HG03064 (cell line): ENCODE measurements around the gene PANK4.
"Not testable (repeated sequence)": the region's sequence is repeated elsewhere in the genome, so short reads cannot be mapped to it uniquely, and the experiment has no call there.

Source experiments
- ATAC-seq: cut with Tn5 transposase; IDR thresholded peaks from one replicate; pipeline ENCODE4 v1.9.1; 2021; ENCODE audit warnings: low read depth; ENCODE audit not compliant: unreplicated experiment

Gene PANK4

DNA sequence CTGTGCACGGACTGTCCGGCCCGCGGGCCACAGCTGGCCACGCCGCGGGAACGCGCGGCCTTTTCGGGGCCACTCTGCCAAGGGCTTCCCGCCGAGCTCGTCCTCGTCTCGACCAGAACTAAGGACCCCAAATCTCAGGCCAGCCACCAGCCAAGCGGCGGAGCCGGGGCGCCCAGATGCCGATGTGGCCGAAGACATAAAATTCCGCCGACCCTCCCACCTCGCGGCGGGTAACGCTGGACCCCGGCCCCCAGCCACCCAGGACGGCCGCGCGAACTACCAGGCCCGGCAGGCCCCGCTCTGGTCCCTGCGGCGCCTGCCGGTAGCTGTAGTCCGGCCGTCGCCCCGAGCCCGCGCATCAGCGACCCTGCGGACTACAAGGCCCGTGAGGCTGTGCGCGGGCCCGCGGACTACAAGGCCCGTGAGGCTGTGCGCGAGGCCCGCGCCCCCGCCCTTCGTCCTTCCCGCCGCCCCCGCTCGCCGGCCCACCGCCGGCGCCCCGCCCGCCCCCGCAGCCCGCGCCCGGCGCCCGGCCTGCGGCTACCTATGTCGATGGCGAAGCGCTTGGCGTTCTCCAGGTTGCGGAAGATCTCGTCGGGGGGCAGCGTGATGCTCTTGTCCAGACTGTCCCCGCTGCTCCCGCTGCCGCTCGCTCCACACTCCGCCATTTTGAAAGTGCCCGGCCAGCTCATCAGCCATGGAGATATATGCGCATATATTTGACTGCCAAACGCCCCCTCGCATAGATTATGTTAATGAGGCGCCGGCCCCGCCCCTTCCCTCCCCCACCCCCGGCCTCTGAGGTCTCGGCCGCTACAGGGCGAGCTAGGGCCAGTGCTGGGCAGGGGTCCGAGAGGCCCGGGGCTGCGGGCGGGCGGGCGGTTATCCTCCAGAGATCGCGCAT is at the start of gene PANK4:
TSS of gene PANK4 (minus strand) at position 677 of the 904 bp plus-strand sequence. CDS start at position 668, 9 bp downstream.
- ATAC-seq = peak; percentile 80

DNA sequence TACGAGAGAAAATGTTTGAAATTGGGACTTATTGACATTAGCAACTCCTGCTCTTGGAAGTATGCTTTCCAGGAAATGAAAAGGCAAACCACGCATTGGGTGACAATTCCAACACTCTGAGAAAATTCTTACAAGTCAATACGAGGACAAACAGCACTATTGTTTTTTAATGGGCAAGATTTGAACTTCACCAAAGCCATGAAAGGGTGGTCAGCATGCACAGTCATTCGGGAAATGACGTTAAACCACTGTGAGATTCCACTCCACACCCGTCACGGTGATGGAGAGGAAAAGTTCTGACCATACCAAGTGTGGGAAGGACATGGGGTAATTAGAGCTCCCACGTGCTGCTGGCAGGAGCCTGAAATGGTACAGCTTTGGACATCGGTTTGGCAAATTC is 48.0 kb upstream of the PANK4 start:
- ATAC-seq = no peak

DNA sequence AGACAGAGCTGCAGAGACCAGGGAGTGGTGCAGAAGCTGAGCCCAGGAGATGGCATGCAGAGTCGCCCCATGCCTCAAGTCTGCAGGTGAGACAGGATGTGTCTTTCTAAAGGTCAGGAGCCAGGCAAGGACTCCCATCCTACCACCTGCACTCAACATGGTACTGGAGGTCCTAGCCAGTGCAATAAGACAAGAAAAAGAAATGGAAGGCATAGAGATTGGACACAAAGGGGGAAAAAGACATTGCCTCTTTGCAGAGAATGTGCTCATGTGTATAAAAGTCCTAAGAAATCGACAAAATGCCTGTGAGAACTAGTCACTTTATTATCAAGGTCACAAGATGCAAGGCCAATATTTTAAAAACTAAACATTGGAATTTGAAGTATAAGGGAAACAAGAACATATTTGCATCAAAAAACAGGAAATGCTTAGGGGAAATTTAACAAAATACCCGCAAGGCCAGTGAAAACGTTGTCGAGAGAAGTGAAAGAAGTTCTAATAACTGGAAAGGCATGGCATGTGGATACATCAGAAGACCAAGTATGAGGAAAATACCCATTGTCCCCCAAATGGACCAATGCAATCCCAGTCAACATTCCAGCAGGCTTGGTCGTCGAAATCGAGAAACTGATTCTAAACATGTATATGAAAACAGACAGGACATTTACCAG is 47.0 kb upstream of the PANK4 start:
- no peak for ATAC-seq

DNA sequence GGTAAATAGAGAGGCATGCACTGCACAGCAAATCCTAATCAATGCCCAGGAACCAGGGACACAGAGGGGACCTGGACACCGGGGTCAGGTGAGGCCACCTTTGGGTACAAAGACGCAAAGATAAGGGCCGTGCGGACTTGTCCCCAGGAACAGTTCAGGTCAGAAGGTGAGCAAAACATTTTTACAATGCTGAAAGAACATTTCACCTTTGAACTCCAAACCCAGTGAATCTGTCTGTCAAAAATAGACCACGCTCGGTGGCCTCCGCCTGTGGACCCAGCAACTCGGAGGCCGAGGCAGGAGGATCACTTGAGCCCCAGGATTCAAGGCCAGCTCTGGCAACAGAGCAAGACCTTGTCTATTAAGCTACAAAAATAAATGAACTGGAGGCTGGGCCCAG is 45.0 kb upstream of the PANK4 start:
- no peak for ATAC-seq

DNA sequence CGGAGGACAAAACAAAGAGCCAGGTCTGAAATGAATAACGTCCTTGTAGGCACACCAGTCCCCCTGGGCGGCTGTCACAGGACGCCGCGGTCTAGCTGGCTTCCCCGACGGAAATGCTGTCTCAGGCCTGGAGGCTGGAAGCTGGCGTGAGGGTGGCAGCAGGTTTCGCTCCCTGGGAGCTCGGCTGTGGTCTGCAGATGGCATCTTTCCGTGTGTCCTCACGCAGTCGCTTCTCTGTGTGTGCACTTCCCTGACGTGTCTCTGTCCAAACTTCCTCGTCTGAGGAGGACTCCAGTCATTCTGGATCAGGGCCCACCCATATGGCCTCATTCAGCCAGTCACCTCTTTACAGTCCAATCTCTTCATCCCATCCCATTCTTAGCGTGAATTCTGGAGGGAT is 43.9 kb upstream of the PANK4 start:
- no peak for ATAC-seq

DNA sequence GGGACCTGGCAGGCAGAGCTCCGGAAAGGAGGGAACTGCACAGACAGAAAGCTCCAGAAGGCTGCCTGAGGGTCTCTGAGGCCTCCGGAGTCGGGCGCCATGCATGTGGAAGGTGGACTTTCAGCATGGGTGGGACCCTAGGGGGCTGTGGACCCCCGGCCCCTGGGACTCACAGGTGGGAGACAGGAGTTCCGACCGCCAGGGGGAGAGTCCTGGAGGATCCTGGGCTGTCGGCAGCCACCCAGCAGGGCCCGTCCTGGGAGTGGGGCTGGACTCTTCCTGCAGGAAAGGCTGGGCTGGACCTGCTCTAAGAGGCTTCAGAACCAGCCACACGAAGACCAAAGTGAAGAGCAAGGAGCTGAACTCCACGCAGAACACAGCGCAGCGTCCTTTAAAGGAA is 43.3 kb upstream of the PANK4 start:
- ATAC-seq = not testable (repeated sequence)

DNA sequence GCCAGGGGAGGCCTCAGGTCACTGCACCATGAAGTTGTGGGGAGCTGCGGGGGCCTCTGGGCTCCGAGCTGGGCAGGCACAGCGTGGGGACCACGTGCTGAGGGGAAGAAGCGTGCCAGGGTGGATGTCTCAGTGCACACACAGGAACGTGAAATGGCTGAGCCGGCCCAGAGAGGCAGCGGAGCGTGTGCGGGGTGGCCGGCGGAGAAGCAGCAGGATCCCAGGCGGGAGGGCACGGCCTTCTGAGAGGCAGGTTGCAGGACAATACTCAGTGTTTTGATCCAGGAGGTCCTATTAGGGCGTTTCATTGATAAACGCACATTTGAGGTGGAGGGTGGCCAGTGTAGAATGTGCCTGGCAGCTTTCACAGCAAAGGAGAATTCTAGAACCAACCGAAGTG is 42.7 kb upstream of the PANK4 start:
- ATAC-seq = no peak

DNA sequence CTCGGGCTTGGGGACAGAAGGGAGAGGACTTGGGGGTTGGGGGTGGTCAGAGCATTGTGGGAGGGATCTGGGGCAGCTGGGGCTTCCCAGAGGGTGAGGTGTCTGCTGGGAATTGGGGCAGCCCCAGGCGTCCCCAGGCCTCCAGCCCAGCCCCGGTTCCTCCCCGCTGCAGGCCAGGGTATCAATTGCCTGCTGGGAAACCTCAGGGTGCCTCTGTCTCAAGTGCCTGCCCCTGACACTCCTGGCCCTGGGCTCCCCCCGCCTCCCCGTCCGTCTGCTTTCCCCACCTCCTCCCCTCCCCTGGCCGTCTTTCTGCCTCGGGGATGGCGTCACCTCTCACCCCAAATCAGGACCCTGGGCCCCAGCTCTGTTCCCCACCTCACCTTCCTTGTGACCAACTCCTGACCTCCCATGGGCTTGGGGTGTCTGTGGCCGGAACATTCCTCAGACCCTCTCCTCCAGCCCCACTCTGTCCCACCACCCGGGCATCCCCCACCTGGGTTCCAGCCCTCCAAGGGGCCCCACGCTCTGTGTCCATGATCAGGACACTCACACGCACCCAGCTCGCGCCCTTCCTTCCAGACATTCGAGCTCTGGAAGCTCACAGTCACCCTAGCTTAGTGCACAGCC is 41.9 kb upstream of the PANK4 start:
- not testable (repeated sequence) for ATAC-seq

DNA sequence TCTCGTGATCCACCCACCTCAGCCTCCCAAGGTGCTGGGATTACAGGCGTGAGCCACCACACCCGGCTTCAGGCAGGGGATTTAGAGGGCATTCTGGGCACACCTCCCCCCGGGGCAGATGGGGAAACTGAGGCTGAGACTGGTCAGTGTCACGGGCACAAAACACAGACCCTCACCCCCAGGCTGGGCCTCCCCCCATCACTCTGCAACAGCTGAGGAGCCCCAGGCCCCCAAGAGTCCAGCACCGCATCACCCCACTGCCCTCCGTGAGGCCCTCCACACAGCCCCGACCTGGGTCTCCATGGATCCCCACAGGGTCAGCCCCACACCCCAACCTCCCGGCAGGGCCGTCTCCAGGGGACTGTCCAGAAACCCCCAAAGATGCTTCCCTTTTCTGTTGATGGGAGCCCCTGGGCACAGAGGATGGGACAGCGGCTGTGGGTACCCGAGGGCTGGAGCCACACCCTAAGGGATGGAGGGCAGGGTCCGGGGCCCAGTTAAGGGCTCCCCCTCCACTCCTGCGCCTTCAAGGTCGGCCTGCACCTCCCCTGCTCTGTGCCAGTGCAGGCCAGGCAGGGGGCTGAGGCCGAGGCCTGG is 40.8 kb upstream of the PANK4 start:
- no peak for ATAC-seq

DNA sequence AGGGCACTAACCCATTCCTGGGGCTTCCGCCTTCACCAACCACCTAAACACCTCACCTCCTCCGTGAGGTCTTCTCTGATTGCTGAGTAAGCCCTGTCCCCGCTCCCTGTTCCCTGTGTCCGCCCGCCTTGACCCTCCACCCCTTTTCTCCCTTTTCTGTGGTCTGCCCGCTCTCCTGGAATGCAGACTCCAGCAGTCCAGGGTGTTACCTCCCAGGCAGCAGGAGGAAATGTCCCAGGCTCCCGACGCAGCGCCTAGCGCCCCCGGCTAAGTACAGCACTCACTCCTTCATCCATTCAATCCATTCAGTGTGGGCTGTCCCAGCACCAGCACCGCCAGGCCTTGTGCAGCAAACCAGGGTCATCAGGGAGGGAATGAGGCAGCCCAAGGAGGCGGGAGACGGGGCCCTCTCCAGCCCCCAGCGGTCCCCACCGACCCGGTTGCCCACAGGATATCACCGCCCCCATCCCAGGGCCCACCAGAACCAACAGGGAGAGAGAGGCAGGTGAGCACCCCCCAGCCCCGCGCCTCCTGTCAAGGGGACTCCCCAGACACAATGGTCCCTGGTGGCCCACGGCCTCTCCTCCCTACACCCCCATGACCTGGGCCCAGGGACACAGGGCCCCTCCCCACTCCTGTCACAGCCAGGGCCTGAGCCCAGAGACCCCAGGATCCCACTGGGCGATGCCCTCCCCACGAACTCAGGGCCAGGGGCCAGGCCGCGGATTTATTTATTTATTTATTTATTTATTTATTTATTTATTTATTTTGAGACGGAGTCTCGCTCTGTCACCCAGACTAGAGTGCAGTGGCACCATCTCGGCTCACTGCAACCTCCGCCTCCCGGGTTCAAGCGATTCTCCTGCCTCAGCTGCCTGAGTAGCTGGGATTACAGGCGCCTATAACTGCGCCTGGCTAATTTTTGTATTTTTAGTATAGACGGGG is 40.0 kb upstream of the PANK4 start:
- no peak for ATAC-seq

DNA sequence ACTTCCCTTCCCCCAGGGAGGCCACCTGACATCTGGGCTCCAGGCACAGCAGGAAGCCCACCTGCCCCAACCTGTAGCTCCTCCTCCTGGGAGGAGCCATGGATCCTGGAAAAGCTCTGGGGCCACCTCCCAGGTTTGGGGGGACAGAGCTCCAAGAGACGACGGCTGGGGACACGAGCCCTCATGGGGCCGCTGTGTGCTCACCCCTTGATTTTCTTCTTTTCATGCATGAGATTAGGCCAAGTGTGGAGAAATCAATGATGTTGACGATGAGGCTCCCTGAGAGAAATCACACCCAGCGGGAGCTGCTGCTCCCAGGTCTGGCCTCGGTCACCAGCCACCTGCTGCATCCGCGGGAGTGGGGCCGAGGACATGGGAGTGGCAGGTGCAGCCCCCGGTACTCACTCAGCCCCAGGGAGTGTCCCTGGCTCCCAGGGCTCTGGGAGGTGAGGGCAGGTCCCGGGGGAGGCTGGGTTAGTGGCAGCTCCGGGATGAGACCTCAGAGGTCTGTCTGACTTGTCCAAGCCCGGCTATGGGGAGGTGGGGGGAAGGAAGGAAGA is 38.5 kb upstream of the PANK4 start:
- ATAC-seq = no peak

DNA sequence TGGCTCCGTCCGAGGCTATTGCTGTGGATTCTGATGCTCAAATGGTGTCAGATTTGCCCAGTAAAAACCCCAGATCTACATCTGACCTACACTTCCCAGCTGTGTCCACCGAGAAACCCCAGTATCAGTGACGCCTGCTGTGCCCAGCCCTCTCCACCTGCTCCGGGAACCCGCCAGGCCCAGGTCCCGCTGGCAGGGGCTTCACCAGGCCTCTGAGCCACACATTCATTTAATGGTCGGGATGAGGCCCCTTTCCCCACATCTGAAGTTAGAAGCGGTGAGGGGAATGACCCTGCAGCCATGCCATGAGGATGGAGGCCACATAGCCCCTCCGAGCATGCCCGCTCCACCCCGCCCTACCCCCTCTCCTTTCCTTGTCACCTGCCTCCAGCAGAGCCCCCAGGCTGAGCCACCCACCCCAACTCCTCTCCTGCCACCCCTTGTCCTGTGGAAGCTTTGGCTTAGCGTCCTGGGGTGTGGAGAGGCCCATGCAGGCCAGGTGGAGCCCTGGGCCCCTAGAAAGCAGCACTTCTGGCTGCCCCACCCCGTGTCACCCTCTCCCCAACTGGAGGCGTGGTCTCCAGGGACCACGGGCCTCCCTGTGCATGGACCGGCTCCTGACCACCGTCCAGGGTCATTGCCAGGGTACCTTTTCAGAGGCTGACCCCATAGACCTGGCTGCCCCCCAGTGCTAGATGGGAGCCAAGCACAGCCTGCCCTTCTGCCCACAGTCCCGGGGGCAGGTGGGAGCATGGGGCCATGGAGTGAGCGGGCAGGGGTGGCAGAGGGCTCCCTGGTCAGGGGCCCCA is 37.8 kb upstream of the PANK4 start:
- no peak for ATAC-seq

DNA sequence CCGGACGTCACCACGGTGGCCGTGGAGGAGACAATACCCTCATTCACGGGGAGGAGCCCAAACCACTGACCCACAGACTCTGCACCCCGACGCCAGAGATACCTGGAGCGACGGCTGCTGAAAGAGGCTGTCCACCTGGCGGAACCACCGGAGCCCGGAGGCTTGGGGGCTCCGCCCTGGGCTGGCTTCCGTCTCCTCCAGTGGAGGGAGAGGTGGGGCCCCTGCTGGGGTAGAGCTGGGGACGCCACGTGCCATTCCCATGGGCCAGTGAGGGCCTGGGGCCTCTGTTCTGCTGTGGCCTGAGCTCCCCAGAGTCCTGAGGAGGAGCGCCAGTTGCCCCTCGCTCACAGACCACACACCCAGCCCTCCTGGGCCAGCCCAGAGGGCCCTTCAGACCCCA is 36.8 kb upstream of the PANK4 start:
- no peak for ATAC-seq

DNA sequence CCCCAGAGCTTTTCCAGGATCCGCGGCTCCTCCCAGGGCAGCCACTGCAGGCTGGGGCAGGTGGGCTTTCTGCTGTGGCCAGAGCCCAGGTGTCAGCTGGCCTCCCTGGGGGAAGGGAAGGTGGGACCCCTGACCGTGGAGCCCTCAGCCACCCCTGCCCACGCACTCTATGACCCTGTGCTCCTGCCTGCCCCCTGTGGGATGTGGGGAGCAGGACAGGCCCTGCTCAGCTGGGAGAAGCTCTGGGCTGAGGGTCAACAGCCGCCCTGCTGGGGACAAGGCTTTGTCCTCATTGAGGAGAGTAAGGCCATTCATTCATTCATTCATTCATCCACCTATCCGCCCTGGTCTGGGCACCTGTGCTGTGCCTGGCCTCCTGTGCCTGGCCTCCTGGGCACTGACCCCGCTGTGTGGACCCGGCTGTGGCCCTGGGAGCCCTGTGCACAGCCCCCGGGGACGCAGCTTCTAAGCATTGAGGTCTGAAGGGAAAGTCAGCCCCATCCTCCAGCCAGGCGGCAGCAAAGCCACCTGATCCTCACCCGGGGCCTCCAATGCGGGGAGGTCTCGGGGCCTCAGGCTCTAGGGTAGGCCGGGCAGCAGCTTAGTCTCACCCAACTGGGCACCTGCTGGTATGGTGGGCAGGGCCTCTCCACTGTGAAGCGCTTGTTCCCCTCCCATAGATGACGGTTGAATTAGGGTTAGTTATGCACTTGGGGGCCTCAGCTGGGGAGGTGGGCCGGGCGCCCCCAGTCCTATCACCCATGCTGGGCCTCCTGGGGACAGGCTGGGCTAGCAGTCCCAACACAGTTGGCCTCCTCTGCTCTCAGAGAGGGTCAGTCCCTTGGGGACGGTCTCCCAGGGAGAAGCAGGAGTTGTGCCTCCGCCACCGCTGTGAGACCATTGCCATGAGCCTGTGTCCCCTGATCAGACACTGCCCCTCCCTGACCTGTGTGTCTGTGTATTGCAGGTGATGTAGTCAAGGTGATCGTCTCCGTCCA is 35.8 kb upstream of the PANK4 start:
- no peak for ATAC-seq

DNA sequence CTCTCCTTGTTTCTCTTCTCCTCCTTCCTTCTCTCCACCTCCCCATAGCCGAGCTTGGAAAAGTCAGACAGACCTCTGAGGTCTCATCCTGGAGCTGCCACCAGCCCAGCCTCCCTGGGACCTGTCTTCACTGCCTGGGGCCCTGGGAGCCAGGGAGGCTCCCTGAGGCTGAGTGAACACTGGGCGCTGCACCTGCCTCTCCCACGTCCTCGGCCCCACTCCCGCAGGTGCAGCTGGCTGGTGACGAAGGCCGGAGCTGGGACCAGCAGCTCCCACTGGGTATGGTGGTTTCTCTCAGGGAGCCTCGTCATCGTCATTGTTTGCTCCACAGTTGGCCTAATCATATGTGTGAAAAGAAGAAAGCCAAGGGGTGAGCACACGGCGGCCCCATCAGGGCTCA is 35.0 kb upstream of the PANK4 start:
- ATAC-seq = no peak

DNA sequence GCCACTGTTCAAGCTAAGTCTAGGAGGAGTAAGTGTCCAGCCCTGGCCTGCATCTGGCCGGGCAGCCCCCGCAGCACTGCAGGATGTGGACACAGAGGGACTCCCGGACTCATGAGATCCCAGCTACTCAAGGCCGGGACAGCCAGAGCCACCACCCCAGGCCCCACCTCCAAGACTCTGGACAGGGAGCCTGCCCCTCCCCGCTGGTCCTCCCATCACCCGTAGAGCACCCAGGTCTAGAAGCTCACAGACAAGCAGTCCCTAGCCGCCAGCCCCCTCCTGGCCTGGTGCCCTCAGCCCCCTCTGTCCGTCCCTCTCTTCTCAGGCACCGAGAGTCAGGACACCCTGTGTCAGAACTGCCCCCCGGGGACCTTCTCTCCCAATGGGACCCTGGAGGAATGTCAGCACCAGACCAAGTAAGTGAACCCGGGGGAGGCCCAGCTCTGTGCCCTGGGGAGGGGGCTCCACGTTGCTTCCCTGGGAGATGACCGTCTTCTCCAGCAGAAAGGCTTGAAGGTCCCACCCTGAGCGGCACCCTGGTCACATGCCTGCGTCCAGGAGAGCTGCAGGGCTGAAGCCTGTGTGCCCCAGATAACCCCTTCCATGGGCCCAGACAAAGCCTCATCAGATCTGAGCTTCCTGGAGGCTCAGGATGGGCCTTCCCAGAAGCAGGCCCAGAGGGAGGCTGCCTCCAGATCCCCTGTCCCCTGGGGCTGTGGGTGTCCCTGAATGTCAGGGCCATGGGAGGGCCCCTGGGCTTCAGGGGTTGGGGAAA is 34.1 kb upstream of the PANK4 start:
- no peak for ATAC-seq
